ENCODE results near the gene EXOC4. TPM values are rescaled to one million over a fixed set of nuclear protein-coding genes. Genes with fewer than 3 reads are reported as not detected.

EXOC4 gene
- total RNA-seq, 1 experiment from 2014 or later = 91.9 TPM

- no peaks in the 10 kb centered on the region for H3K27me3 Mint-ChIP-seq (ENCODE audit: unreplicated experiment)
- H3K4me1 Mint-ChIP-seq (ENCODE audit: low read depth, unreplicated experiment) = no peaks in the 10 kb centered on the region
- no peak for TF ChIP-seq CTCF (IDR thresholded peaks at IDR 0.05; ENCODE audit: unreplicated experiment)
- H3K9me3 Mint-ChIP-seq (ENCODE audit: low read depth, unreplicated experiment) = no peaks in the 10 kb centered on the region
- no peak overlapping the region for H3K27ac Mint-ChIP-seq (ENCODE audit: unreplicated experiment)
- CTCF ChIA-PET = no interaction called here
- intact Hi-C loops (cut with micrococcal nuclease; ENCODE audit: unreplicated experiment) = no loop called here
- BruUV-seq (replicated peaks) = no TSS peak
- H3K36me3 Mint-ChIP-seq (ENCODE audit: insufficient read depth, unreplicated experiment) = no peaks in the 10 kb centered on the region
- no peak for DNase-seq
- no peak overlapping the region for H3K4me3 Mint-ChIP-seq (ENCODE audit: low read depth, unreplicated experiment)
Measured at GRCh38 chr7:133442818-133443217, 189.9 kb downstream of the EXOC4 start.

GRCh38 chr7:133445617-133446016 lies 192.7 kb downstream of the EXOC4 start:
- H3K4me3 Mint-ChIP-seq (ENCODE audit: low read depth, unreplicated experiment) = no peak overlapping the region
- CTCF ChIA-PET = interaction anchor here (0.7 kb wide), 1 partner anchor 1170 kb away, joined by 3 read pairs; no protein-coding TSS in a partner anchor

GRCh38 chr7:133448012-133448411 lies 195.1 kb downstream of the EXOC4 start:
- Mint-ChIP-seq H3K27ac (ENCODE audit: unreplicated experiment) (no peak overlapping the region), H3K9me3 (ENCODE audit: low read depth, unreplicated experiment) (no peaks in the 10 kb centered on the region), H3K36me3 (ENCODE audit: insufficient read depth, unreplicated experiment) (no peaks in the 10 kb centered on the region), H3K27me3 (ENCODE audit: unreplicated experiment) (no peaks in the 10 kb centered on the region), H3K4me1 (ENCODE audit: low read depth, unreplicated experiment) (no peaks in the 10 kb centered on the region), H3K4me3 (ENCODE audit: low read depth, unreplicated experiment) (no peak overlapping the region)
- BruUV-seq (replicated peaks) = no TSS peak
- no peak for TF ChIP-seq CTCF (IDR thresholded peaks at IDR 0.05; ENCODE audit: unreplicated experiment)
- CTCF ChIA-PET = no interaction called here
- DNase-seq = no peak
- intact Hi-C loops (cut with micrococcal nuclease; ENCODE audit: unreplicated experiment) = no loop called here

More at GRCh38 chr7:133445617-133446016, 192.7 kb downstream of the EXOC4 start:
- BruUV-seq (replicated peaks) = no TSS peak
- no peak for TF ChIP-seq CTCF (IDR thresholded peaks at IDR 0.05; ENCODE audit: unreplicated experiment)
- Mint-ChIP-seq H3K27me3 (ENCODE audit: unreplicated experiment) (no peaks in the 10 kb centered on the region), H3K36me3 (ENCODE audit: insufficient read depth, unreplicated experiment) (no peaks in the 10 kb centered on the region), H3K4me1 (ENCODE audit: low read depth, unreplicated experiment) (no peaks in the 10 kb centered on the region), H3K27ac (ENCODE audit: unreplicated experiment) (no peak overlapping the region), H3K9me3 (ENCODE audit: low read depth, unreplicated experiment) (no peaks in the 10 kb centered on the region)
- intact Hi-C loops (cut with micrococcal nuclease; ENCODE audit: unreplicated experiment) = no loop called here
- no peak for DNase-seq

- intact Hi-C loops (cut with micrococcal nuclease; ENCODE audit: unreplicated experiment) = no loop called here
- no peak overlapping the region for H3K27ac Mint-ChIP-seq (ENCODE audit: unreplicated experiment)
- H3K36me3 Mint-ChIP-seq (ENCODE audit: insufficient read depth, unreplicated experiment) = no peaks in the 10 kb centered on the region
- H3K27me3 Mint-ChIP-seq (ENCODE audit: unreplicated experiment) = no peaks in the 10 kb centered on the region
- BruUV-seq (replicated peaks) = no TSS peak
- CTCF ChIA-PET = no interaction called here
- no peaks in the 10 kb centered on the region for H3K9me3 Mint-ChIP-seq (ENCODE audit: low read depth, unreplicated experiment)
- no peak for TF ChIP-seq CTCF (IDR thresholded peaks at IDR 0.05; ENCODE audit: unreplicated experiment)
- H3K4me1 Mint-ChIP-seq (ENCODE audit: low read depth, unreplicated experiment) = no peaks in the 10 kb centered on the region
- H3K4me3 Mint-ChIP-seq (ENCODE audit: low read depth, unreplicated experiment) = no peak overlapping the region
- DNase-seq = no peak
Measured at GRCh38 chr7:133452577-133452976, 199.7 kb downstream of the EXOC4 start.

All from Calu3 (cell line).